GM23338 (cell line): ENCODE results near the gene CLK3. TPM values are rescaled to one million over a fixed set of nuclear protein-coding genes. Genes with fewer than 3 reads are reported as not detected.

Source experiments
- ATAC-seq: fragments of 200-7000 bp; cut with Tn5 transposase; 3 replicates; pipeline ENCODE4 v1.9.1; 2020
- DNase-seq: peaks from one replicate; pipeline ENCODE4 v3.0.0-alpha.2; 2015; ENCODE audit warnings: low spot score
- H2AFZ ChIP-seq: fragments of 200-600 bp; sonication (generic); 2 replicates; pipeline ENCODE4 v1.8.0; 2016; ENCODE audit warnings: antibody characterized with exemption, mild to moderate bottlenecking, moderate library complexity
- H3F3A ChIP-seq: fragments of 200-600 bp; sonication (generic); replicated peaks from 2 replicates; pipeline ENCODE4 v1.8.0; 2017; ENCODE audit warnings: antibody characterized with exemption, mixed run types, low read depth
- H3K27ac ChIP-seq: fragments of 200-600 bp; sonication (generic); 2 replicates; pipeline ENCODE4 v1.6.1; 2016; ENCODE audit warnings: low read depth
- H3K27me3 ChIP-seq: fragments of 200-600 bp; sonication (generic); 2 replicates; pipeline ENCODE4 v1.8.0; 2016; ENCODE audit warnings: mild to moderate bottlenecking, mixed run types, moderate library complexity; ENCODE audit not compliant: insufficient read depth
- H3K36me3 ChIP-seq: fragments of 200-600 bp; sonication (generic); 2 replicates; pipeline ENCODE4 v1.8.0; 2016; ENCODE audit warnings: mild to moderate bottlenecking; ENCODE audit not compliant: insufficient read depth
- H3K4me1 ChIP-seq: fragments of 200-600 bp; sonication (generic); 2 replicates; pipeline ENCODE4 v1.8.0; 2016; ENCODE audit warnings: mild to moderate bottlenecking, moderate library complexity; ENCODE audit not compliant: insufficient read depth
- H3K4me2 ChIP-seq: fragments of 200-600 bp; sonication (generic); 2 replicates; pipeline ENCODE4 v1.7.1; 2017; ENCODE audit warnings: mixed run types
- H3K4me3 ChIP-seq: fragments of 200-600 bp; sonication (generic); 2 replicates; pipeline ENCODE4 v1.6.1; 2016; ENCODE audit warnings: mixed run types
- H3K79me2 ChIP-seq: fragments of 200-600 bp; sonication (generic); replicated peaks from 2 replicates; pipeline ENCODE4 v1.8.0; 2017; ENCODE audit warnings: mild to moderate bottlenecking; ENCODE audit not compliant: insufficient read depth
- H3K9me2 ChIP-seq: fragments of 200-600 bp; sonication (generic); 2 replicates; pipeline ENCODE4 v1.8.0; 2017; ENCODE audit not compliant: insufficient read depth
- H4K20me1 ChIP-seq: fragments of 200-600 bp; sonication (generic); replicated peaks from 2 replicates; pipeline ENCODE4 v1.8.0; 2017; ENCODE audit warnings: mild to moderate bottlenecking; ENCODE audit not compliant: insufficient read depth
- H3K27ac Mint-ChIP-seq: 2 replicates; pipeline ENCODE4 v1.8.0; 2020; ENCODE audit warnings: inconsistent platforms, mild to moderate bottlenecking, moderate library complexity, mixed read lengths
- H3K27me3 Mint-ChIP-seq: 3 replicates; pipeline ENCODE4 v1.8.0; 2022; ENCODE audit warnings: low read depth, mild to moderate bottlenecking, moderate library complexity, mixed read lengths, inconsistent platforms; ENCODE audit not compliant: insufficient read depth, poor library complexity
- H3K36me3 Mint-ChIP-seq: 3 replicates; pipeline ENCODE4 v1.8.0; 2021; ENCODE audit warnings: low read depth, mild to moderate bottlenecking, inconsistent platforms, moderate library complexity, mixed read lengths
- H3K4me1 Mint-ChIP-seq: 3 replicates; pipeline ENCODE4 v1.8.0; 2020; ENCODE audit warnings: mild to moderate bottlenecking, inconsistent platforms, mixed read lengths
- H3K4me3 Mint-ChIP-seq: 3 replicates; pipeline ENCODE4 v1.8.0; 2021; ENCODE audit warnings: moderate library complexity, mild to moderate bottlenecking, inconsistent platforms, mixed read lengths
- H3K9me3 Mint-ChIP-seq: 3 replicates; pipeline ENCODE4 v1.8.0; 2020; ENCODE audit warnings: moderate library complexity, mild to moderate bottlenecking, inconsistent platforms, mixed read lengths
- CREB1 ChIP-seq: fragments of 250-450 bp; sonication (Bioruptor Pico); IDR thresholded peaks from 2 replicates; pipeline ENCODE4 v1.5.0; 2020; ENCODE audit warnings: low read depth, mild to moderate bottlenecking, moderate library complexity
- CTCF ChIP-seq, 2 experiments: fragments of 200-600 bp in 1 of 2; sonication (generic) in 1 of 2; conservative IDR thresholded peaks; 2 replicates each; pipeline versions ENCODE4 v1.5.1 to v1.6.1; 2016 to 2017; ENCODE audit warnings: antibody characterized with exemption in 2 of 2, low read depth in 2 of 2, mild to moderate bottlenecking in 2 of 2, moderate library complexity in 1 of 2
- ETS1 ChIP-seq: IDR thresholded peaks from 2 replicates; pipeline ENCODE4 v1.6.1; 2016; ENCODE audit warnings: antibody characterized with exemption
- EZH2 ChIP-seq: fragments of 200-600 bp; sonication (generic); IDR thresholded peaks from one replicate; pipeline ENCODE4 v1.8.0; 2017; ENCODE audit warnings: antibody characterized with exemption, mild to moderate bottlenecking, low read depth; ENCODE audit not compliant: unreplicated experiment
- EZH2phosphoT487 ChIP-seq: fragments of 200-600 bp; sonication (generic); IDR thresholded peaks from one replicate; pipeline ENCODE4 v1.8.1; 2018; ENCODE audit warnings: antibody characterized with exemption; ENCODE audit not compliant: unreplicated experiment
- JUNB ChIP-seq: IDR thresholded peaks from one replicate; pipeline ENCODE4 v1.6.1; 2016; ENCODE audit warnings: antibody characterized with exemption; ENCODE audit not compliant: unreplicated experiment
- NANOG ChIP-seq: IDR thresholded peaks from 2 replicates; pipeline ENCODE4 v1.6.1; 2016; ENCODE audit warnings: antibody characterized with exemption, borderline replicate concordance
- POLR2AphosphoS5 ChIP-seq: IDR thresholded peaks from 2 replicates; pipeline ENCODE4 v1.6.1; 2016; ENCODE audit warnings: antibody characterized with exemption, low read depth
- REST ChIP-seq: IDR thresholded peaks from one replicate; pipeline ENCODE4 v1.6.1; 2018; ENCODE audit warnings: antibody characterized with exemption; ENCODE audit not compliant: unreplicated experiment
- STAT1 ChIP-seq: IDR thresholded peaks from one replicate; pipeline ENCODE4 v1.6.1; 2016; ENCODE audit warnings: antibody characterized with exemption; ENCODE audit not compliant: unreplicated experiment
- ZNF114 ChIP-seq: fragments of 250-450 bp; sonication (Bioruptor Pico); IDR thresholded peaks from 2 replicates; pipeline ENCODE4 v1.5.0; 2020; ENCODE audit warnings: mild to moderate bottlenecking, moderate library complexity
- ZNF331 ChIP-seq: fragments of 250-450 bp; sonication (Bioruptor Pico); IDR thresholded peaks from 2 replicates; pipeline ENCODE4 v1.5.0; 2020; ENCODE audit warnings: low read depth, mild to moderate bottlenecking, moderate library complexity
- ZNF462 ChIP-seq: fragments of 250-450 bp; sonication (Bioruptor Pico); IDR thresholded peaks from 2 replicates; pipeline ENCODE4 v1.5.0; 2020; ENCODE audit warnings: mild to moderate bottlenecking, moderate library complexity
- polyA plus RNA-seq: library from polyadenylated mRNA; unstranded; fragments of >200 nt; fragmentation: Nextera tagmentation; extraction: Ambion mirVana; gene quantifications from 2 replicates; pipeline ENCODE4 v1.2.1, GENCODE V29; 2016
- total RNA-seq: library from RNA; depleted of rRNA; stranded (reverse); fragments of >200 nt; shearing (Covaris generic); gene quantifications from 2 replicates; pipeline ENCODE4 v1.2.3, GENCODE V29; 2014

The CLK3 gene
- total and polyA plus RNA-seq, 2 experiments from 2014 or later = 40.7 to 67.7 TPM

GRCh38 chr15:74612677-74613076 lies 3.0 kb upstream of the CLK3 start:
- H3K9me2 ChIP-seq = no peaks in the 10 kb centered on the region
- H3K36me3 ChIP-seq = no peaks in the 10 kb centered on the region
- H3K9me3 Mint-ChIP-seq = no peaks in the 10 kb centered on the region
- peaks cover 11% of the 10 kb centered on the region for H3K4me1 ChIP-seq
- no peak overlapping the region for H3K4me2 ChIP-seq
- no peak overlapping the region for H3K4me3 Mint-ChIP-seq
- H3K27me3 Mint-ChIP-seq = peaks cover 18% of the 10 kb centered on the region
- H3K36me3 Mint-ChIP-seq = no peaks in the 10 kb centered on the region; the same call in 2 of the 3 replicates
- H3K4me3 ChIP-seq = no peak overlapping the region
- H2AFZ ChIP-seq = no peak overlapping the region
- no peak overlapping the region for H3K27ac ChIP-seq
- H3K27me3 ChIP-seq = peaks cover 13% of the 10 kb centered on the region; the same call in 1 of the 2 replicates
- ATAC-seq (no peak), DNase-seq (no peak)
- H3K27ac Mint-ChIP-seq = no peak overlapping the region
- TF ChIP-seq STAT1 (no peak), POLR2AphosphoS5 (no peak), NANOG (no peak), ETS1 (no peak), REST (no peak), CREB1 (CRISPR knock-in tag) (no peak), EZH2phosphoT487 (no peak), CTCF (conservative IDR thresholded peaks at IDR 0.05; ENCODE audit: low read depth in 2 of 2) (no peak), ZNF114 (CRISPR knock-in tag) (no peak), JUNB (no peak), EZH2 (no peak), ZNF462 (CRISPR knock-in tag) (no peak), ZNF331 (no peak)
- peaks cover 20% of the 10 kb centered on the region for H3K79me2 ChIP-seq
- H3K4me1 Mint-ChIP-seq = peaks cover 13% of the 10 kb centered on the region
- H3F3A ChIP-seq = peaks cover 9% of the 10 kb centered on the region; the same call in 1 of the 2 replicates
- H4K20me1 ChIP-seq = peaks cover 16% of the 10 kb centered on the region
